GM21529 (cell line): Measurements from ENCODE around the gene KCNJ4.
"Not testable (repeated sequence)": the region's sequence is repeated elsewhere in the genome, so short reads cannot be mapped to it uniquely, and the experiment has no call there.

Source experiments
- ATAC-seq: cut with Tn5 transposase; IDR thresholded peaks from one replicate; pipeline ENCODE4 v1.9.1; 2021; ENCODE audit not compliant: unreplicated experiment

KCNJ4 gene

DNA sequence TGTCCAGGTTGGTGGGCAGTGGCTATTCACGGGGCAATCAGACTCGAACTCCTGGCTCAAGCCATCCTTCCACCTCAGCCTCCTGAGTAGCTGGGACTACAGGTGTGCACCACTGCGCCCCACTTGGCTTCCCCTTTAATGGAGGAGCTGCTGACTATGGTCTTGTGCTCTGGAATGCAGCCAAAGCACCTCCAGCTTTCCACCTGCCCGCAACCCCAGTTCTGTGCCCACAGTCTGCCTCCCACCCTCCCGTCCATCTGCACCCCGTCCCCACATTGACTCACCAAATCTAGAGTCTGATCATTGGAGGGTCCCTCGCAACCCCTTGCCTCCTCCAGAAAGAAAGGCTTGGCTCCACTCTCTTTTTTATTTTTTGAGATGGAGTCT lies 41.0 kb downstream of the KCNJ4 start:
- no peak for ATAC-seq

DNA sequence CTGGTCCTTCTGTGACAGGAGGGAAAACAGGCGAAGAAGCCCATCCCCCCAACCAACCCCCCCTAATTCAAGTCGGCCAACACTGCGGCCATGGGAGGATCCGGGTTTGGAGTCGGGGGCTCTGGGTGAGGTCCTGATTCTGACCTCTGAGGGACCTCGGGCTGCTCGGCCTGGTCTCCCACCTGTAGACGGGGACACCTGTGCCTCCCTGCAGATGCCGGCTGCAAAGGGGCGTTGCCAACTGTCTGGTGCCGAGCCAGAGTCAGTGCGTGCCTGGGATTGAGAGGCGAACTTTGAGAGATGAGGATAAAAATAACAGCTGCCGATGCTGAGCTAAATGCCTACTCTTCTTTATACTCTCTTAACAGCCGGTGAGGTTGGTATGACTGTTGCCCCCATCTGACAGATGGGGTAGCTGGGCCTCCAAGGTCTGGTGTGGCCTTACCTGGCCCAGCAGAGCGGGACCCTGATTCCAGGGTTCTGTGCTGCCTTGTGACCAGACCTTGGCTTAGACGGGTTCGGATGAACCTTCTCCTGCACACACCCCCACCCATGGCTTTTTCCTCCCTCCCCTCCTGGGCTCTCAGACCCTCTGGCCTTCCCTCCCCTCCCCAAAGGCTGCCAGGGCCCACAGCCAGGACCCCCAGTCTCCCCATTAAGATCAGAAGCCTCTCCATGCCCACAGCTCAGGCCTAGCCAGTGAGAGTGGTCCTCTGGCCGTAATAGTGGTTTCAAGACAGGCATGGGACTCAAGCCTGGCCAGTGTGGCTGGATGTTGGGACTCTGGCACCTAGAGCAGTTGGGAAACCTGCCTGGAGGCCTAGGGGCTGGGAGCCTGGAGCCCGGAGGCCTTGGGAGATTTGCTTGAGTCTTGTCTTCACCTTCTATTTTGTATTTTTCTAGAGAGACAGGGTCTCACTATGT lies 41.7 kb downstream of the KCNJ4 start:
- no peak for ATAC-seq

DNA sequence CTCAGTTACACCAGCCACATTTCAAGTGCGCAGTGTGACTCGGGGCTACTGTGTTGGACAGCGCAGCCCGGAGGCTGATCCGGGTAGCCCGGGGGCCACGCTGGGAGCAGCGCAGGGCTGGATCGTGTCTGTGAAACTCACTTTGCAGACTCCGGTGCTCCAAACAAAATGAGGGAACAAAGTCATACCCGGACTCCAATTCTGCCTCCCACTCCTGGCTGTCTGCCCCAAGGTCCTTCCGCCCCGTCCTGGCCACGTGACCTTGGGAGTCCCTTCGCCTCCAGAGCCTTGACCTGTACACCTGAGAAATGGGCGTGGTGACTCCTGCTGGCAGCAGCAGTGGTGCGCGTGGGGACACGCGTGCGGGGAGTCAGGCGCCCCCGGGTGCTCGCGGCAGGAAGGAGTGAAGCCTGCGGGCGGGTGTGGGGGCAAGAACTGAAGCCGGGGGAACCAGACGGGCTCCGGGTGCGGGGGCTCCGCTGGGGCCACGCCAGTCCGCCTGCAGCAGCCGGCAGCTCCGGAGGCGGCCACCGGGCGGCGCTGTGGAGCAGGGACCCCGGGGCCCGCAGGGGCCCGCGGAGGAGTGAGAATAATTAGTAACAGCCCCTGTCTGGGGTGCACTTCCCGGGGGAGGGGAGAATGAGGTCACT lies 42.4 kb downstream of the KCNJ4 start:
- no peak for ATAC-seq

DNA sequence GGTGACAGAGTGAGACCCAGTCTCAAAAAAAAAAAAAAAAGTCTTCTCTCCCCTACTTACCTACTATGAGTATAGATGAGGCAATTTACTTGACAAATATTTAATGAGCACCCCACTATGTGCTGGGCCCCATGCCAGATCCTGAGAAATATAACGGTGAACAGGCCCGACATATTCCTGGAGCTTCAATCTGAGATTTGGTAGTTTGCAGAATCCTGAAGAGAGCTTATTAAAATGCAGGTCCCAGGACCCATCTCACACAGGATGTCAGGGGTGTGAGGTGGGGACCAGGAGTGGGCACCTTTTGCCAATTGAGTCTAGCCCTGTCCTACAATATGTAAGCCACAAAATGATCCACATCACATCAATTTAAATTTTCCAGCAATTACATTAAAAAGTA lies 44.0 kb downstream of the KCNJ4 start:
- ATAC-seq, result no peak

DNA sequence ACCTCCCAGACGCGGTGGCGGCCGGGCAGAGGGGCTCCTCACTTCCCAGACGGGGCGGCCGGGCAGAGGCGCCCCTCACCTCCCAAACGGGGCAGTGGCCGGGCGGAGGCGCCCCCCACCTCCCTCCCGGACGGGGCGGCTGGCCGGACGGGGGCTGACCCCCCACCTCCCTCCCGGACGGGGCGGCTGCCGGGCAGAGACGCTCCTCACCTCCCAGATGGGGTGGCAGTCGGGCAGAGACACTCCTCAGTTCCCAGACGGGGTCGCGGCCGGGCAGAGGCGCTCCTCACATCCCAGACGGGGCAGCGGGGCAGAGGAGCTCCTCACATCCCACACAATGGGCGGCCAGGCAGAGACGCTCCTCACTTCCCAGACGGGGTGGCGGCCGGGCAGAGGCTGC lies 45.1 kb downstream of the KCNJ4 start:
- not testable (repeated sequence) for ATAC-seq

DNA sequence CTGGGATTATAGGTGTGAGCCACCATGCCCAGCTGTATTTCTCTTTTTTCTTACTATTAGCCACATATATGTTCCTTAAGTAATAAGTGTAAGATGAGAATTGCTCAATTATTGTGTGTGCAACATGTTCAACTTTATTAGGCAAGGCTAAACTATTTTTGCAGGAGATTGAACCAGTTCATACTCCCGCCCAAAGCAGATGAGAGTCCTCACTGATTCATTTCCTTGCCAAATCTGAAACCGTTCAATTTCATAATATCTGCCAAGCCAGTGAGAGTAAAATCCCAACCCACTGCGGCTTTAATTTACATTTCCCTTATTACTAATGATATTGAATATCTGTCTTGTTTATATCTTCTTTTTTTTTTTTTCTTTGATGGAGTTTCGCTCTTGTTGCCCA lies 48.4 kb downstream of the KCNJ4 start:
- ATAC-seq, result no peak

DNA sequence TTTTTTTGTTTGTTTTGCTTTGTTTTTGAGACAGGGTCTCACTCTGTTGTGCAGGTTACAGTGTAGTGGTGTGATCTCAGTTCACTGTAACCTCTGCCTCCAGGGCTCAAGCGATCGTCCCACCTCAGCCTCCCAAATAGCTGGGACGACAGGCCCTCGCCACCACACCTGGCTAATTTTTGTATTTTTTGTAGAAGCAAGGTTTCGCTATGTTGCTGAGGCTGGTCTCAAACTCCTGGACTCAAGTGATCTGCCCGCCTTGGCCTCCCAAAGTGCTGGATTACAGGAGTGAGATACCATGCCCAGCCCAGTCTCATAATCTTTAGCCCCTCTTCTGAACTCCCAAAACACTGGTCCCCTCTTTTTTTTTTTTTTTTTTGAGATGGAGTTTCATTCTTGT lies 50.6 kb downstream of the KCNJ4 start:
- no peak for ATAC-seq

DNA sequence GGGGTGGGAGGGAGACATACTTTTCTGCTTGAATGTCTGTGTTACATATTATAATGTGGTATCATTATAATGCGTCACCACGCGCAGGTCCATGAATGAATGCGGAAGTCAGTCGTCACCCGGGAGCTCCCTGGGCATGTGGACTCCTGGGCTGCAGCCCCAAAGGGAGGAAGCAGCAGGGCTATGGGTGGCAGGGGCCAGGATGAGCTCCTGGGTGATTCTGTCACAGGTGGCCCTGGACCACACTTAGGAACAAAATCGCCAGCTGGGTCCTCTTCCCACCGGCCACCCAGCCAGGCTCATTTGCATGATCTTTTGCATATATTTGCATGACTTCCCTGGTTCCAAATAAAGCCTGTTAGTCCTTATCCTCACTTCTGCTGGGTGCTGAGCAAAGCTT lies 51.2 kb downstream of the KCNJ4 start:
- ATAC-seq, result no peak

DNA sequence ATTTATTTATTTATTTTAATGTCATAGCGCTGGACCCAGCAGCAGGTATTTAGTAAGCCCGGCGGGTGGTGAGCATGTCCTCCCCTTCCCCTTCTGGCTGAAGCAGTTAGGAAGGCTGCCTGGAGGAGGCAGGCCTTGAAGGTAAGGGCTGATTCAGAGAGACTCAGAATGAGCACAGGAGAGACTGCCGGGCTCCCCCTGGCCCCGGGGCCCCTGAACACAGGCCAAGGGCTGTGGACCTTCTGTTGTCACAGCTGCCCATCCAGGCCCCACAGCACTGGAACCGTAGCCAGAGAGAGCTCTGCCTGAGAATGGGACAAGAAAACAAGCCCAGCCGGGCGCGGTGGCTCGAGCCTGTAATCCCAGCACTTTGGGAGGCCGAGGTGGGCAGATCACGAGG lies 52.8 kb downstream of the KCNJ4 start:
- ATAC-seq, result no peak

DNA sequence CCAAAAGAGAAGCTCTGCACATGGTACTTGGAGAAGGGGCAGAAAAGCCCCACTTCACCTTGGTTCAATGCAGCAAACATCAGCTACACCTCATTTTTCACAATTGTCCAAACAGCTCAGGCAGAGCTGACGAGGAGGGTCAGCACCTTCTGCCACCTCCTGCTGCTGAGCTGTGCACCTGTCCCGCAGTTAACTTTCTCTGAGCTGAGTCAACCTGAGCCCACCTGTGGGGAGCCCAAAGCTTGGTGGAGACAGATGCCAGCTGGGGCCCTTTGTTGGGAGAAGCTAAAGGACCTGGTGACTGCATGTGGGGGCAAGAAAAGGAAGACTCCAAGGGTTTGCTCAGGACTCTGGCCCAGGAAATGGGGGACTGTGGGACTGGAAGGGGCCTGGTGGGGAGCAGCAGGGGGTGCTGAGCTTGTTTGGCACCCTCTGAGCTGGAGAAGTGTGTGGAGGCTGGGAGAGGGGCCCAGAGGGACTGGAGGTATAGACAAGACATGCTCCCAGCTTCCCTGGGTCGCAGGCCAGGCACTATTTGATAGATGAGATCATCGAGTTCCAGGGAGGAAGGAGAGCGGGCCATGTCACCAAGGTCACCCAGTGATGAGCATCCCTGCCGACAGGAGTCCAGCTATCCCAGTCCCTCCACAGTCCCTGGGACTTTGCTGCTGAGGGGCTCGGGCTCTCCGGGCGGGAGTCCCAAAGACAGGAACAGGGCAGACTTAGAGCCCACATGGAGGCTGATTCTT lies 53.5 kb downstream of the KCNJ4 start:
- no peak for ATAC-seq

DNA sequence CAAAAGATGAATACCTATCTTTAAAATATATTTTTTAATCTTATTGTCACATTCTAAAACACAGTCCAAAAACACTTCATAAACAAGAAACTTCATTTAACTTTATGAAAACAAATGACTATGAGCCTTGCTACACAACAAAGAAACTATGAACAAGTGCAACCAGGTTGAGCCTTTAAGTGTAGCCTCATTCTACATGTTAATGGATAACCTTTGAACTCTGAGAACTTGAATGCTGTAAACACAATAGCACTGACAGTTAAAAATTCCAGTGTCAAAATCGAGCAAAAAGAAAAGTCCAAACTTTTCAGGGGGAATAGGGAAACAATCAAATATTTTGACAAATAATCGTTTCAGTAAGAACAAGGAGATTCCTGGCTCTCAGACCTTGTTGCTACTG lies 54.7 kb downstream of the KCNJ4 start:
- not testable (repeated sequence) for ATAC-seq

DNA sequence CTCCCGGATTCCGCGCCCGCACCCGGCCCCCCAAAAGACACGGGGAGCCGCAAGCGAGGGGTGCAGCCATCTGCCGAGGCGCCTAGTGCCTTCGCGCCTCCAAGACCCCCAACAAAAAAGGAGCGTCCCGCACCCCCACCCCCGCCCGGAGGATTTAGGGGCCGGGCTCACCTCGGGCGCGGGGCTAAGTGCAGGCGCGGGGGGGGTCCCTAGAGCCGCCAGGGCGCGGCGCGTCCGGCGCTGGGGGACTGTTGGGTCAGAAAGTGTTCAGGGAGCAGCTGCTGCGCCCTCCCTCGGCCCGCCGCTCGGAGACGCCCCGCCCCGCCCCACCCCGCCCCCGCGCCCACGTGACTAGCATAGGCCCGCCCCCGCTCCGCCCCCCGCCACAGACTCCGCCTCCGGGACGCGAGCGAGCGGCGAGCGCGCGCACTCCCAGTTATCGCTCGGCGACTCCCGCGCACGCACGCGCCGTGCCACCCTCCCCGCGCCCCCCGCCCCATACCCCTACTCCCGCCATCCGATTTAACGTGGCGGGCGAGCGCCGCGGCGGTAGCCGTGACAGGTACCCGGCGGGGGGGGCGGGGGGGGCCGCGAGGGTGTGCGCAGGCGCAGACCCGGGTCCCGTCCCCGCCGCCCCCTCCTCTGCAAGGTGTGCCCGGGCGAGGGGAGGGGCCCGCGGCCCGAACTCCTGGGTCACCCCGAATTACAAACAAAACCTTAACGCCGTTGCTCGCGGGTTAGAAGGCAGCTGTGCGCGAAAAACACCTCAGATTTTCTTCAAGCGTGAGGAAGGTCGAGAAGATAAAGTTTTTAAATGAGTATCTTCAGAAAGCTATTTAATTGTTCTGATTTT lies 56.2 kb downstream of the KCNJ4 start:
- peak; percentile 55 for ATAC-seq

DNA sequence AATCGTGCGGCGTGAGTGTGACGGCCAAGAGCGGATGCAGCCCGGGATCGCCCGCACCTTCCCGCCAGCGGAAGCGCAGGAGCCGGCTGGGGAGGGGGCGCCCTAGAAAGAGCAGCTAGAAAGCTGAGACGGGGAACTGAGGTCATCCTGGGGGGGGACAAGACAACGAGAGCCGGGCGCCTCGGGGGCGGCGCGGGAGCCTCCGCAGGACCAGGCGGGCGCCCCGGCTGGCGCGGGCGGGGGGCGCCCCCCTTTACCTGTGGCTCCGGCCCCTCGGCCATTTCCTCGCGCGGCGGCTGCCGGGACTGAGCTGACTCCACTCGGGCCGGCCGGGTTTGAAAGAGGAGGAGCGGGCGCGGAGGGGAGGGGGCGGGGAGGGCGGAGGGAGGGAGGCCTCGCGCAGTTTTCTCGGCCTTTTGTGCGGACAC lies 56.8 kb downstream of the KCNJ4 start:
- ATAC-seq, result peak; percentile 30

DNA sequence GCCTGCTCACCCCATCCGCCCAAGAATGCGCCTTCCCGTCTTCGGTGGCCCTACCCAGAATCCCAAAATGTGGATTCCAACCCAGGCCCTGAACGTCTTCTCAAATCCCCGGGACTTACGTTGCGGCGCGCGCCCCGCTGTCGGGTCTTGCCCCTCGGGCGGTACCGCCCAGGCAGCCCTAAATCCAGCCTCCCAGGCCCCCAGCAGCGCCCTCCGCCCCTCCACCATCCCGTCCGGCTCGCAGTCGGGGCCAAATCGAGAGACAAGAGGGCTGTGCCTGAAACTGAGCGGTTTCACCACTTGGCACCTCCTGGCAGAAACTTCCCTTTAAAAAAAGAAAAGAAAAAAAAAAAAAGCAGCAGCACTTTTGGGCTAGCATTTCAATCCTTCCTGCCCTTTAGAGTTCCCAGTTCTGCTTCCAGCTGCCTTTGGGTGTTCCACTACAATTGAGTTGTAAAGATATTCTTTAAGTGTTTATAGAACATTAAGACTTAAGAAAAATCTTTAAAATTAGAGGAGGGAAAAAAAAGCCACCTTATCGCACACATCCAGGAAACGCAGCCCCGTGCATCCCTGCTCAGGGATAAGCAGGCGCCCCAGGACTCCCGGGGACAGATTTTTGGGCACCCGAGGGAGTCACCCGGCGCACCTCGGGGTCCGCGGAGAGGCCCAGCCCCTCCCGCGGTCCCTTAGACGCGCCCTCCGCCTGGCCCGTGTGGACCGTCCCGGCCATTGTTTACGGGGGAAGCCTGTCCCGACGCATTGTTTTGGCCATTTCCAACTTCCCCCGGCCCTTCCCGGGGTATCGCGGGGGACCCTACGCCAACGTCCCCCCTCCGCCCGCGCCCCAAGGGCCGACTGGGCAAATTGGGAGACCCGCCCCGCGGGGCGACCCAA lies 57.6 kb downstream of the KCNJ4 start:
- peak; percentile 24 for ATAC-seq

DNA sequence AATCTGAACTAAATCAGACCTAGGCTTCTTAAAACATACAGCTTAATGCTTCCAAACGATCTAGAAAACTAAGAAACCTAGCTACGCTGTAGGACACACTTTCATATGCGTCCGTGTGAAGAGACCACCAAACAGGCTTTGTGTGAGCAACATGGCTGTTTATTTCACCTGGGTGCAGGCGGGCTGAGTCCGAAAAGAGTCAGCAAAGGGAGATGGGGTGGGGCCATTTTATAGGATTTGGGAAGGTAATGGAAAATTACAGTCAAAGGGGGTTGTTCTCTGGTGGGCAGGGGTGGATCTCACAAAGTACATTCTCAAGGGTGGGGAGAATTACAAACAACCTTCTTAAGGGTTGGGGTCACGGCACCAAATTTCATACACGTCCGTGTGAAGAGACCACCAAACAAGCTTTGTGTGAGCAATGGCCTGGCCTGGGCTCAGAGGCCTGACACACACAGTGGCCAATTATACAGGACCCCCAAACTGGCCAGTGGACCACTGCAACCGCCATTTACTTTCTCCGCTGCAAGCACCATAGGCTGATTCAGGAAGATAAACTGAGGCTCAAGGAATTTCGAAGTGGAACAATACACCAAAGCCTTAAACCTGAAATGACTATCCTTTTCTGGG lies 58.4 kb downstream of the KCNJ4 start:
- ATAC-seq, result not testable (repeated sequence)

DNA sequence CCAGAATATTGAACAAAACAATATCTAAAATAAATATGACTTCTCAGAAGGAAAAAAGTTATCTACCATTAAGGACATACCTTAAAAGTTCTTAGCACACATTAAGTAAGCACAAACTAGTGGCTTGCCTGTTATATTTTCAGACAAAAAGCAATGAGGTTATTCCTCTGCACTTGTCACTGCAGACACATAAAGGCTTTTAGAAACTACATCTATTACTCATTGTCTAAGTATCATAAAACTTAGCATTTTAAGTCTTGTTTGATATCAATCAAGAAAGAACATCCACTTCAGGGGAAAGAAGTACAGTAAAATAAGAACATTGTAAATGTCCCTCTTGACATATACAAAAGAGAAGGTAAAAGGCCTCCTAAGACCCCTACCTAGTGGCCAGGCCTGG lies 59.1 kb downstream of the KCNJ4 start:
- not testable (repeated sequence) for ATAC-seq

DNA sequence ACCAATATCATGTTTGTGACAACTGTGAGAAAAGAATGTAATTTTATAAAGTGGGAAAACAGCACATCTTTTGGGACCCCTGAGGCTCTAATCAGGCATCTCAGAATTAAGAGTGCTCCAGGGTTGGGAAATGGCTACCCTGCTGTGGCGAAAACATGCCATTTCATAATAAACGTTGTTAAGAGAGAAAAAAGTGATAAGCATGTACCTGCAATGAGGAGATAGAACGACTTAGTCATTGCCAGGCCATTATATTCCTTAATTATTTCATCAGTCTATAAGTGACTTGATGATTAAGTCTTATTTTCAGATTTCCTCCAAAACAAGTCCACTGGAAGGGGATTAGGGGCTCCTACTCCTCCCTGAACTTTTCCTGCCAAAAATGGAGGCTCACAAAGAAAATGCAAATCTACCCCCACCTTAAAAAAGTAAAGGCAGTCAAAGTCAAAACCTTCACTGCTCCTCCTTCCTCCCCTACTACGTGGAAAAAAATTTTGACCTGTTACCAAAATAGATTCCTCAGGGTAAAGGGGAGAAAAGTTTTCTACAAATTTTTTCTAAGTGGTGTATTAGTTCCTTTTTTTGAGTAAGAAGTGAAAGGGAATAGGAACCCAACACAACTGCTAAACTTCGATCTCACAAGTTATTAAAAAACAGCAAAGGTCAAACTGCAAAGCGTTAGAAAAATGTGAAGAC lies 59.9 kb downstream of the KCNJ4 start:
- ATAC-seq, result not testable (repeated sequence)

DNA sequence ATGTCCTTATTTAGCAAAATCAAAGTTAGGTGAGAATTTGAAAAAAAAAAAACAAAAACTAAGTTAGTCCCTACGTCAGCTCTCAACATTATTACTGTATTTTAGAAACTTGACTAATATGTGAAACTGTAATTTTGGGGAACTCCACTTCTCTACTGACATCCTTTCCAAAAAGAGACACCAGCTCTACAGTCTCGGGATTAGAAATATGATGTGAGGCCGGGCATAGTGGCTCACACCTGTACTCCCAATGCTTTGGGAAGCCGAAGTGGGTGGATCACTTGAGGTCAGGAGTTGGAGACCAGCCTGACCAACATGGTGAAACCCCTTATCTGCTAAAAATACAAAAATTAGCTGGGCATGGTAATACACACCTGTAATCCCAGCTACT lies 65.6 kb downstream of the KCNJ4 start:
- ATAC-seq, result not testable (repeated sequence)
